Hepatocyte (in vitro differentiated cells): Measurements from ENCODE around the gene MRPL36. TPM values are rescaled to one million over a fixed set of nuclear protein-coding genes. Genes with fewer than 3 reads are reported as not detected.

Experiments used
- DNase-seq: peaks from one replicate; pipeline ENCODE4 v3.0.0-alpha.2; 2016; ENCODE audit warnings: low spot score
- H2AFZ ChIP-seq: fragments of 200-600 bp; sonication (generic); 2 replicates; pipeline ENCODE4 v1.6.0; 2016; ENCODE audit warnings: antibody characterized with exemption, mild to moderate bottlenecking
- H3K27ac ChIP-seq: fragments of 200-600 bp; sonication (generic); 2 replicates; pipeline ENCODE4 v1.5.1; 2016; ENCODE audit warnings: mild to moderate bottlenecking
- H3K27me3 ChIP-seq: fragments of 200-600 bp; sonication (generic); 2 replicates; pipeline ENCODE4 v1.6.1; 2016
- H3K36me3 ChIP-seq: fragments of 200-600 bp; sonication (generic); replicated peaks from 2 replicates; pipeline ENCODE4 v1.5.1; 2016; ENCODE audit warnings: low read depth; ENCODE audit not compliant: insufficient read depth
- H3K4me1 ChIP-seq: fragments of 200-600 bp; sonication (generic); 2 replicates; pipeline ENCODE4 v1.5.1; 2016; ENCODE audit warnings: mild to moderate bottlenecking, moderate library complexity; ENCODE audit not compliant: insufficient read depth
- H3K4me2 ChIP-seq: fragments of 200-600 bp; sonication (generic); 2 replicates; pipeline ENCODE4 v1.6.0; 2016
- H3K4me3 ChIP-seq: fragments of 200-600 bp; sonication (generic); 2 replicates; pipeline ENCODE4 v1.5.1; 2016; ENCODE audit warnings: mild to moderate bottlenecking
- H3K79me2 ChIP-seq: fragments of 200-600 bp; sonication (generic); 2 replicates; pipeline ENCODE4 v1.6.0; 2017; ENCODE audit warnings: mild to moderate bottlenecking
- H3K9me2 ChIP-seq: fragments of 200-600 bp; sonication (generic); replicated peaks from 2 replicates; pipeline ENCODE4 v1.6.0; 2017; ENCODE audit warnings: mild to moderate bottlenecking; ENCODE audit not compliant: insufficient read depth
- H3K9me3 ChIP-seq: fragments of 200-600 bp; sonication (generic); 2 replicates; pipeline ENCODE4 v1.5.1; 2016; ENCODE audit warnings: low read depth, mild to moderate bottlenecking
- H4K20me1 ChIP-seq: fragments of 200-600 bp; sonication (generic); 2 replicates; pipeline ENCODE4 v1.6.0; 2016; ENCODE audit warnings: mild to moderate bottlenecking; ENCODE audit not compliant: insufficient read depth, poor library complexity, severe bottlenecking
- EZH2 ChIP-seq: fragments of 200-600 bp; sonication (generic); IDR thresholded peaks from 2 replicates; pipeline ENCODE4 v1.6.1; 2016; ENCODE audit warnings: antibody characterized with exemption, mild to moderate bottlenecking, borderline replicate concordance
- EZH2phosphoT487 ChIP-seq: fragments of 200-600 bp; sonication (generic); IDR thresholded peaks from one replicate; pipeline ENCODE4 v1.6.1; 2018; ENCODE audit warnings: antibody characterized with exemption, mild to moderate bottlenecking, low read depth, moderate library complexity; ENCODE audit not compliant: unreplicated experiment, severe bottlenecking
- WGBS: methylation state at CpG from one replicate; pipeline ENCODE4 v1.1.6; 2016; ENCODE audit warnings: low lambda C conversion rate; ENCODE audit errors: missing lambda C conversion rate; 5-methylcytosine and 5-hydroxymethylcytosine counted together
- polyA plus RNA-seq: library from polyadenylated mRNA; unstranded; fragments of >200 nt; fragmentation: Nextera tagmentation; extraction: Ambion mirVana; gene quantifications from 2 replicates; pipeline ENCODE4 v1.2.1, GENCODE V29; 2016
- total RNA-seq: library from RNA; depleted of rRNA; stranded (reverse); fragments of >200 nt; gene quantifications from 2 replicates; pipeline ENCODE4 v1.2.3, GENCODE V29; 2014
- TF ChIP-seq, protein P1 (sequence below): fragments of 200-600 bp; sonication (generic); IDR thresholded peaks from 2 replicates; pipeline ENCODE4 v1.5.1; 2016; ENCODE audit warnings: antibody characterized with exemption, mild to moderate bottlenecking; ENCODE audit not compliant: poor library complexity

The MRPL36 gene
- total and polyA plus RNA-seq, 2 experiments from 2014 or later, result 25.6 to 107 TPM

DNA sequence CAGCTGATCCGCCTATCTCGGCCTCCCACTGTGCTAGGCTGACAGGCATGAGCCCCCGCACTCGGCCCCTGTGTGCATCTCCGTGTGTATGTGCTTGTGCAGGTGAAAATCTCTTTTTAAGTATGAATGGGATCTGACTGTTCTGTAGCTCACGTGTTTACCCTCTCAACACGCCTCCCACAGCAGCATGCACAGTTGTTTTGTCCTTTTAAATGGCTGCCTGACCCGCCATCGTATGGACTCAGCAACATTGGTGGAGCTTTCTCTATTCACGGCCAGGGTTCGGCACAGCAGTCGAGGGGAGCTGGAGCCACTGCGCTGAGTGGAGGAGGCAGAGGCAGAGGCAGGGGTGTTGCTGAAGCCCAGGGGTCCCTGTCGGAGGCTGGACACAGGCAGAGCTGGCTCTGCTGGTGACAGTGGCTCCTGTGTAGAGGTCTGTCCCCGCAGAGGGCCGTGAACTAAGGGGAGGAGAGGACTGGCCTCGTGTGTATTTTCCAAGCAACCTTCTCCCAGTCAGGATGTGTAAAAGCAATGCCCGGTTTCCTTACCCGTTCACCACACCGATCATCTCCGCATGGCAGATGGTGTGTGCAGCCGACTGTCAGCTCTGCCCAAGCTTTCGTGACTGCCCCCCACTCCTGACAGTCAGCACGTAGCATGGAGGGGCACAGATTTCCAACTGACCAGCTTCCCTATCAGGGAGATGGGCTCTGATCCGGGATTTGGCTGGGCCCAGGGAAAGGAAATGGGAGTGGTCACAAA lies 37.3 kb downstream of the MRPL36 start:
- no peaks in the 10 kb centered on the region for H3K4me1 ChIP-seq
- no peaks in the 10 kb centered on the region for H3K36me3 ChIP-seq
- DNase-seq, result no peak
- no peaks in the 10 kb centered on the region for H3K79me2 ChIP-seq
- no peak overlapping the region for H2AFZ ChIP-seq
- no peaks in the 10 kb centered on the region for H3K27me3 ChIP-seq
- no peaks in the 10 kb centered on the region for H3K9me3 ChIP-seq
- H3K27ac ChIP-seq, result no peak overlapping the region
- 89% methylated on average over 25 of the region's 25 CpGs for WGBS
- H3K9me2 ChIP-seq, result no peaks in the 10 kb centered on the region
- H3K4me3 ChIP-seq, result no peak overlapping the region
- TF ChIP-seq, protein P1, sequence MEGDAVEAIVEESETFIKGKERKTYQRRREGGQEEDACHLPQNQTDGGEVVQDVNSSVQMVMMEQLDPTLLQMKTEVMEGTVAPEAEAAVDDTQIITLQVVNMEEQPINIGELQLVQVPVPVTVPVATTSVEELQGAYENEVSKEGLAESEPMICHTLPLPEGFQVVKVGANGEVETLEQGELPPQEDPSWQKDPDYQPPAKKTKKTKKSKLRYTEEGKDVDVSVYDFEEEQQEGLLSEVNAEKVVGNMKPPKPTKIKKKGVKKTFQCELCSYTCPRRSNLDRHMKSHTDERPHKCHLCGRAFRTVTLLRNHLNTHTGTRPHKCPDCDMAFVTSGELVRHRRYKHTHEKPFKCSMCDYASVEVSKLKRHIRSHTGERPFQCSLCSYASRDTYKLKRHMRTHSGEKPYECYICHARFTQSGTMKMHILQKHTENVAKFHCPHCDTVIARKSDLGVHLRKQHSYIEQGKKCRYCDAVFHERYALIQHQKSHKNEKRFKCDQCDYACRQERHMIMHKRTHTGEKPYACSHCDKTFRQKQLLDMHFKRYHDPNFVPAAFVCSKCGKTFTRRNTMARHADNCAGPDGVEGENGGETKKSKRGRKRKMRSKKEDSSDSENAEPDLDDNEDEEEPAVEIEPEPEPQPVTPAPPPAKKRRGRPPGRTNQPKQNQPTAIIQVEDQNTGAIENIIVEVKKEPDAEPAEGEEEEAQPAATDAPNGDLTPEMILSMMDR, result no peak
- TF ChIP-seq EZH2 (no peak), EZH2phosphoT487 (no peak)
- no peak overlapping the region for H3K4me2 ChIP-seq
- H4K20me1 ChIP-seq, result no peaks in the 10 kb centered on the region

DNA sequence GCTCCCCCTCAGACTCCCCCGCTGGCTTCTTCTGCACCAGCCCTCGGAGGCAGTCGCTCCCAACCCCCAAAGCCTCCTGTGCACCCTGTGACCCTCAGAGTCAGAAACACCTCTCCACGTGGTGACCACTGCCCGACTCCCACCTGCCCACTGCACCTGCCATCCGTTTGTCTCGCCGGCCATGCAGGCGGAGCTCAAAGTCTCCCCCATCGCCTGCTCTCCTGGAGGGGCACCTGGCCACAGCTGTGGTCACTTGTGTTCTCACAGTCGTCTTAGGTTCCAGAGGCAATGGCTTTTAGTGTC lies 38.2 kb downstream of the MRPL36 start:
- Histone ChIP-seq H3K79me2 (no peaks in the 10 kb centered on the region), H4K20me1 (no peaks in the 10 kb centered on the region), H3K27ac (no peak overlapping the region), H3K27me3 (no peaks in the 10 kb centered on the region), H3K36me3 (no peaks in the 10 kb centered on the region), H2AFZ (no peak overlapping the region), H3K4me3 (no peak overlapping the region), H3K4me1 (no peaks in the 10 kb centered on the region), H3K9me2 (no peaks in the 10 kb centered on the region), H3K9me3 (no peaks in the 10 kb centered on the region), H3K4me2 (no peak overlapping the region)
- DNase-seq, result no peak
- no peak for TF ChIP-seq EZH2
- 89% methylated on average over 10 of the region's 11 CpGs for whole genome bisulfite sequencing

DNA sequence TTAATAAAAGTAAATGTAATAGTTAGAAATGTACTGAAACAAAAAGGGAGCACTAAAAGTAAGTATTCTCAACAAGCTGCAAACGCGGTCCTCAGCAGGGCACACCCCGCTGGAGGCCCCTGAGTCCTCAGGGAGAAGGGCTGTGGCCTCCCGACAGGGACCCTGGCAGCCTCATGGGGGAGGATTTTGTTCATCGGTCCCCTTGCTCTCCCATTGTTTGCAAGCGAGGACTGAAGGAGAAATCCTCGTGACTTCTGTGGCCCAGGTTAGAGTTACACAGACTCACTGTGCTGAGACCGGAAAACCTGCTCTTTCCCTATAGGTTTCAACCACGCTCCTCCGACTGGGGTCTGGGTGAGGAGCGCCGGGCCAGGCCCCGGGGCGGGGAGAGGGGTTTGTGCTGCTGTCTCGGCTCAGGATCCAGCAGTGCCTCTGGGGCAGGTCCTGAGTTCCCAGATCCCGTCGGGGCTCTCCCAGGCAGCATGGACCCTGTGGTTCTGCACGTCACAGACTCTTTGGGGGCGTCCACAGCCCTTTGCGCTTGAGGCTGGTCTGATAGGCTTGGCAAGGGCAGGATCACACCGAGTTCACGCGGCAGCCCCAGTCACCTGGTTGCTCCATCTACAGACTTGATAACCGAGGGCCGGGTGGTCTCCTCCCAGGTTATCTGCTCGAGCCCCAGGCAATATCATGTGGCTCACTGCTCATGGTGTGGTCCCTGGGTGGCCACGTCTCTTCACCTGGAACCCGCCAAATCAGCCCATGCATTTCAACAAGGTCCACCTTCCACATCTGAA lies 38.8 kb downstream of the MRPL36 start:
- H3K4me3 ChIP-seq, result no peak overlapping the region
- no peaks in the 10 kb centered on the region for H3K79me2 ChIP-seq
- H4K20me1 ChIP-seq, result no peaks in the 10 kb centered on the region
- H3K4me2 ChIP-seq, result no peak overlapping the region
- H2AFZ ChIP-seq, result no peak overlapping the region
- no peaks in the 10 kb centered on the region for H3K27me3 ChIP-seq
- TF ChIP-seq, protein P1, result no peak
- TF ChIP-seq EZH2, result no peak
- no peak for TF ChIP-seq EZH2phosphoT487
- WGBS, result 82% methylated on average over 28 of the region's 28 CpGs
- no peak for DNase-seq
- no peaks in the 10 kb centered on the region for H3K9me2 ChIP-seq
- no peak overlapping the region for H3K27ac ChIP-seq
- no peaks in the 10 kb centered on the region for H3K9me3 ChIP-seq
- H3K4me1 ChIP-seq, result no peaks in the 10 kb centered on the region
- H3K36me3 ChIP-seq, result no peaks in the 10 kb centered on the region

DNA sequence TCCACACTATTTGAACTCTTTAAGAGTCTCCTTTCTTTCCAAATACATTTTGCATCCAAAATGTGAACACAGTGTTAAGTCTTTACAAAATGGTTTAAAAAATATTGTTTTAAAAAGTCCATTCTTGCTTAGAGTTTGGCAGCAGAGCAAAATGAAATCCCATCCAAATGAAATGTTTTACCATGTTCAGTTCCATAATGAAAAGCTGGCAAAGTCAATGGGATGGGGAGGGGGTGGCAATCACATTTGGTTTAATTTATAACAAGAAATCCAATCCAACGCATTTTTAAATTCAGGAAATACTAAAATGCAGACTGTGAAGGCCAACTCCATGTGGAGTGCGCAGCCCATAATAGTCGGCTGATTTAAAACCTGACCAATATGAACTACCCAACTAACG lies 39.4 kb downstream of the MRPL36 start:
- WGBS, result 87% methylated on average over 4 of the region's 4 CpGs
- Histone ChIP-seq H3K27ac (no peak overlapping the region), H3K36me3 (no peaks in the 10 kb centered on the region), H3K4me2 (no peak overlapping the region), H3K4me3 (no peak overlapping the region), H4K20me1 (no peaks in the 10 kb centered on the region), H3K9me3 (no peaks in the 10 kb centered on the region), H3K9me2 (no peaks in the 10 kb centered on the region), H3K4me1 (no peaks in the 10 kb centered on the region), H3K79me2 (no peaks in the 10 kb centered on the region), H3K27me3 (no peaks in the 10 kb centered on the region), H2AFZ (no peak overlapping the region)
- DNase-seq, result no peak
- TF ChIP-seq EZH2phosphoT487 (no peak), EZH2 (no peak)
- TF ChIP-seq, protein P1, result no peak
